Measurements from ENCODE around the gene RPL7A.
"Not testable (repeated sequence)": the region's sequence is repeated elsewhere in the genome, so short reads cannot be mapped to it uniquely, and the experiment has no call there.

RPL7A gene

GRCh38 chr9:133385452-133385851 lies 37.4 kb downstream of the RPL7A start:
- Histone ChIP-seq H3K36me3 (ENCODE audit: control insufficient read depth in 1 of 2, insufficient read depth in 2 of 2, low read length in 2 of 2) (no peaks in the 10 kb centered on the region), H3K9me3 (ENCODE audit: control insufficient read depth in 1 of 2, low read length in 2 of 2) (no peaks in the 10 kb centered on the region), H3K4me3 (ENCODE audit: low read depth in 1 of 2, low read length in 2 of 2) (no peak overlapping the region), H3K27me3 (ENCODE audit: control insufficient read depth in 1 of 2, insufficient read depth in 2 of 2, low read length in 2 of 2) (no peaks in the 10 kb centered on the region), H3K9ac (ENCODE audit: low read depth in 1 of 2, low read length in 2 of 2) (no peak overlapping the region), H3K27ac (ENCODE audit: low read depth, low read length) (no peak overlapping the region), H3K4me1 (ENCODE audit: control insufficient read depth in 1 of 2, insufficient read depth in 2 of 2, low read length in 2 of 2) (no peaks in the 10 kb centered on the region)

GRCh38 chr9:133386338-133386737 lies 38.3 kb downstream of the RPL7A start:
- H3K4me1 ChIP-seq (ENCODE audit: control insufficient read depth in 1 of 2, insufficient read depth in 2 of 2, low read length in 2 of 2), result no peaks in the 10 kb centered on the region

GRCh38 chr9:133387680-133388079 lies 39.7 kb downstream of the RPL7A start:
- Histone ChIP-seq H3K4me3 (ENCODE audit: low read depth in 1 of 2, low read length in 2 of 2) (no peak overlapping the region), H3K4me1 (ENCODE audit: control insufficient read depth in 1 of 2, insufficient read depth in 2 of 2, low read length in 2 of 2) (no peaks in the 10 kb centered on the region), H3K9me3 (ENCODE audit: control insufficient read depth in 1 of 2, low read length in 2 of 2) (no peaks in the 10 kb centered on the region), H3K9ac (ENCODE audit: low read depth in 1 of 2, low read length in 2 of 2) (no peak overlapping the region), H3K27me3 (ENCODE audit: control insufficient read depth in 1 of 2, insufficient read depth in 2 of 2, low read length in 2 of 2) (no peaks in the 10 kb centered on the region), H3K27ac (ENCODE audit: low read depth, low read length) (no peak overlapping the region), H3K36me3 (ENCODE audit: control insufficient read depth in 1 of 2, insufficient read depth in 2 of 2, low read length in 2 of 2) (no peaks in the 10 kb centered on the region)

More at GRCh38 chr9:133386338-133386737, 38.3 kb downstream of the RPL7A start:
- H3K27ac ChIP-seq (ENCODE audit: low read depth, low read length), result no peak overlapping the region
- no peaks in the 10 kb centered on the region for H3K36me3 ChIP-seq (ENCODE audit: control insufficient read depth in 1 of 2, insufficient read depth in 2 of 2, low read length in 2 of 2)
- no peaks in the 10 kb centered on the region for H3K27me3 ChIP-seq (ENCODE audit: control insufficient read depth in 1 of 2, insufficient read depth in 2 of 2, low read length in 2 of 2)
- H3K9me3 ChIP-seq (ENCODE audit: control insufficient read depth in 1 of 2, low read length in 2 of 2), result no peaks in the 10 kb centered on the region
- H3K4me3 ChIP-seq (ENCODE audit: low read depth in 1 of 2, low read length in 2 of 2), result no peak overlapping the region
- H3K9ac ChIP-seq (ENCODE audit: low read depth in 1 of 2, low read length in 2 of 2), result no peak overlapping the region

GRCh38 chr9:133389025-133389557 lies 41.1 kb downstream of the RPL7A start:
- H3K9ac ChIP-seq (ENCODE audit: low read depth in 1 of 2, low read length in 2 of 2), result no peak overlapping the region
- H3K36me3 ChIP-seq (ENCODE audit: control insufficient read depth in 1 of 2, insufficient read depth in 2 of 2, low read length in 2 of 2), result no peaks in the 10 kb centered on the region
- H3K9me3 ChIP-seq (ENCODE audit: control insufficient read depth in 1 of 2, low read length in 2 of 2), result no peaks in the 10 kb centered on the region
- no peak overlapping the region for H3K4me3 ChIP-seq (ENCODE audit: low read depth in 1 of 2, low read length in 2 of 2)
- peaks cover 0 to 6% of the 10 kb centered on the region in 2 donors for H3K27me3 ChIP-seq (ENCODE audit: control insufficient read depth in 1 of 2, insufficient read depth in 2 of 2, low read length in 2 of 2)
- H3K27ac ChIP-seq (ENCODE audit: low read depth, low read length), result no peak overlapping the region
- H3K4me1 ChIP-seq (ENCODE audit: control insufficient read depth in 1 of 2, insufficient read depth in 2 of 2, low read length in 2 of 2), result no peaks in the 10 kb centered on the region

- Histone ChIP-seq H3K4me1 (ENCODE audit: control insufficient read depth in 1 of 2, insufficient read depth in 2 of 2, low read length in 2 of 2) (no peaks in the 10 kb centered on the region), H3K9ac (ENCODE audit: low read depth in 1 of 2, low read length in 2 of 2) (no peak overlapping the region), H3K27me3 (ENCODE audit: control insufficient read depth in 1 of 2, insufficient read depth in 2 of 2, low read length in 2 of 2) (peaks cover 0 to 6% of the 10 kb centered on the region in 2 donors), H3K27ac (ENCODE audit: low read depth, low read length) (no peak overlapping the region), H3K9me3 (ENCODE audit: control insufficient read depth in 1 of 2, low read length in 2 of 2) (no peaks in the 10 kb centered on the region), H3K4me3 (ENCODE audit: low read depth in 1 of 2, low read length in 2 of 2) (no peak overlapping the region), H3K36me3 (ENCODE audit: control insufficient read depth in 1 of 2, insufficient read depth in 2 of 2, low read length in 2 of 2) (no peaks in the 10 kb centered on the region)
Observed at GRCh38 chr9:133389562-133389961, 41.5 kb downstream of the RPL7A start.

- no peaks in the 10 kb centered on the region for H3K36me3 ChIP-seq (ENCODE audit: control insufficient read depth in 1 of 2, insufficient read depth in 2 of 2, low read length in 2 of 2)
- H3K4me3 ChIP-seq (ENCODE audit: low read depth in 1 of 2, low read length in 2 of 2), result no peak overlapping the region
- no peak overlapping the region for H3K9ac ChIP-seq (ENCODE audit: low read depth in 1 of 2, low read length in 2 of 2)
- no peaks in the 10 kb centered on the region for H3K4me1 ChIP-seq (ENCODE audit: control insufficient read depth in 1 of 2, insufficient read depth in 2 of 2, low read length in 2 of 2)
- H3K27ac ChIP-seq (ENCODE audit: low read depth, low read length), result no peak overlapping the region
- H3K9me3 ChIP-seq (ENCODE audit: control insufficient read depth in 1 of 2, low read length in 2 of 2), result no peaks in the 10 kb centered on the region
- peaks cover 0 to 6% of the 10 kb centered on the region in 2 donors for H3K27me3 ChIP-seq (ENCODE audit: control insufficient read depth in 1 of 2, insufficient read depth in 2 of 2, low read length in 2 of 2)
Observed at GRCh38 chr9:133390713-133391112, 42.7 kb downstream of the RPL7A start.

GRCh38 chr9:133391449-133391848 lies 43.4 kb downstream of the RPL7A start:
- not testable (repeated sequence) for H3K36me3 ChIP-seq (ENCODE audit: control insufficient read depth in 1 of 2, insufficient read depth in 2 of 2, low read length in 2 of 2); H3K9ac ChIP-seq (ENCODE audit: low read depth in 1 of 2, low read length in 2 of 2); H3K9me3 ChIP-seq (ENCODE audit: control insufficient read depth in 1 of 2, low read length in 2 of 2); H3K27ac ChIP-seq (ENCODE audit: low read depth, low read length); H3K27me3 ChIP-seq (ENCODE audit: control insufficient read depth in 1 of 2, insufficient read depth in 2 of 2, low read length in 2 of 2); H3K4me3 ChIP-seq (ENCODE audit: low read depth in 1 of 2, low read length in 2 of 2); H3K4me1 ChIP-seq (ENCODE audit: control insufficient read depth in 1 of 2, insufficient read depth in 2 of 2, low read length in 2 of 2)

- peaks cover 8 to 13% of the 10 kb centered on the region in 2 donors for H3K27me3 ChIP-seq (ENCODE audit: control insufficient read depth in 1 of 2, insufficient read depth in 2 of 2, low read length in 2 of 2)
Observed at GRCh38 chr9:133392308-133392707, 44.3 kb downstream of the RPL7A start.

GRCh38 chr9:133393399-133393798 lies 45.4 kb downstream of the RPL7A start:
- Histone ChIP-seq H3K27me3 (ENCODE audit: control insufficient read depth in 1 of 2, insufficient read depth in 2 of 2, low read length in 2 of 2) (peaks cover 17 to 18% of the 10 kb centered on the region in 2 donors), H3K9me3 (ENCODE audit: control insufficient read depth in 1 of 2, low read length in 2 of 2) (no peaks in the 10 kb centered on the region)

More at GRCh38 chr9:133392308-133392707, 44.3 kb downstream of the RPL7A start:
- not testable (repeated sequence) for H3K36me3 ChIP-seq (ENCODE audit: control insufficient read depth in 1 of 2, insufficient read depth in 2 of 2, low read length in 2 of 2); H3K4me3 ChIP-seq (ENCODE audit: low read depth in 1 of 2, low read length in 2 of 2); H3K9me3 ChIP-seq (ENCODE audit: control insufficient read depth in 1 of 2, low read length in 2 of 2); H3K4me1 ChIP-seq (ENCODE audit: control insufficient read depth in 1 of 2, insufficient read depth in 2 of 2, low read length in 2 of 2); H3K9ac ChIP-seq (ENCODE audit: low read depth in 1 of 2, low read length in 2 of 2); H3K27ac ChIP-seq (ENCODE audit: low read depth, low read length)

GRCh38 chr9:133394687-133395271 lies 46.8 kb downstream of the RPL7A start:
- Histone ChIP-seq H3K9ac (ENCODE audit: low read depth in 1 of 2, low read length in 2 of 2) (no peak overlapping the region), H3K27ac (ENCODE audit: low read depth, low read length) (no peak overlapping the region), H3K9me3 (ENCODE audit: control insufficient read depth in 1 of 2, low read length in 2 of 2) (no peaks in the 10 kb centered on the region), H3K36me3 (ENCODE audit: control insufficient read depth in 1 of 2, insufficient read depth in 2 of 2, low read length in 2 of 2) (no peaks in the 10 kb centered on the region), H3K27me3 (ENCODE audit: control insufficient read depth in 1 of 2, insufficient read depth in 2 of 2, low read length in 2 of 2) (peaks cover 17 to 18% of the 10 kb centered on the region in 2 donors), H3K4me3 (ENCODE audit: low read depth in 1 of 2, low read length in 2 of 2) (no peak overlapping the region), H3K4me1 (ENCODE audit: control insufficient read depth in 1 of 2, insufficient read depth in 2 of 2, low read length in 2 of 2) (no peaks in the 10 kb centered on the region)

More at GRCh38 chr9:133393399-133393798, 45.4 kb downstream of the RPL7A start:
- Histone ChIP-seq H3K4me1 (ENCODE audit: control insufficient read depth in 1 of 2, insufficient read depth in 2 of 2, low read length in 2 of 2) (no peaks in the 10 kb centered on the region), H3K36me3 (ENCODE audit: control insufficient read depth in 1 of 2, insufficient read depth in 2 of 2, low read length in 2 of 2) (no peaks in the 10 kb centered on the region), H3K27ac (ENCODE audit: low read depth, low read length) (no peak overlapping the region), H3K9ac (ENCODE audit: low read depth in 1 of 2, low read length in 2 of 2) (no peak overlapping the region), H3K4me3 (ENCODE audit: low read depth in 1 of 2, low read length in 2 of 2) (no peak overlapping the region)

Measured in duodenal mucosa (tissue), 2 donors.